KMS-11 (cell line): ENCODE data around the gene FRRS1.

Experiments used
- H2AFZ ChIP-seq: fragments of 200-600 bp; sonication (generic); 2 replicates; pipeline ENCODE4 v1.6.1; 2016; ENCODE audit warnings: antibody characterized with exemption, mixed run types, low read depth
- H3K27ac ChIP-seq: fragments of 200-600 bp; sonication (generic); 2 replicates; pipeline ENCODE4 v1.6.1; 2016; ENCODE audit warnings: mild to moderate bottlenecking, mixed run types
- H3K27me3 ChIP-seq: fragments of 200-600 bp; sonication (generic); 2 replicates; pipeline ENCODE4 v1.6.1; 2017; ENCODE audit warnings: mild to moderate bottlenecking, low read depth, mixed run types, moderate library complexity; ENCODE audit not compliant: insufficient read depth
- H3K36me3 ChIP-seq: fragments of 200-600 bp; sonication (generic); 2 replicates; pipeline ENCODE4 v1.6.1; 2017; ENCODE audit warnings: mild to moderate bottlenecking, mixed run types; ENCODE audit not compliant: insufficient read depth
- H3K4me1 ChIP-seq: fragments of 200-600 bp; sonication (generic); 2 replicates; pipeline ENCODE4 v1.6.1; 2016; ENCODE audit warnings: mild to moderate bottlenecking, low read depth, mixed run types; ENCODE audit not compliant: poor library complexity, severe bottlenecking
- H3K4me2 ChIP-seq: fragments of 200-600 bp; sonication (generic); 2 replicates; pipeline ENCODE4 v1.7.0; 2016; ENCODE audit warnings: mild to moderate bottlenecking, mixed run types
- H3K4me3 ChIP-seq: fragments of 200-600 bp; sonication (generic); IDR thresholded peaks from 2 replicates; pipeline ENCODE4 v1.6.1; 2017; ENCODE audit warnings: low read depth, low read length, mixed read lengths; ENCODE audit not compliant: insufficient read depth
- H3K79me2 ChIP-seq: fragments of 200-600 bp; sonication (generic); 2 replicates; pipeline ENCODE4 v1.6.1; 2016; ENCODE audit warnings: low read depth, mixed run types; ENCODE audit not compliant: insufficient read depth
- H3K9ac ChIP-seq: fragments of 200-600 bp; sonication (generic); 2 replicates; pipeline ENCODE4 v1.6.1; 2016; ENCODE audit warnings: mild to moderate bottlenecking, mixed run types
- H4K20me1 ChIP-seq: fragments of 200-600 bp; sonication (generic); 2 replicates; pipeline ENCODE4 v1.6.1; 2016; ENCODE audit warnings: mild to moderate bottlenecking, mixed run types; ENCODE audit not compliant: insufficient read depth
- CTCF ChIP-seq: fragments of 200-600 bp; sonication (generic); conservative IDR thresholded peaks from 2 replicates; pipeline ENCODE4 v1.6.1; 2017; ENCODE audit warnings: low read depth, mild to moderate bottlenecking, antibody characterized with exemption, low read length, moderate library complexity, mixed read lengths

The FRRS1 gene

GRCh38 chr1:99685516-99686180 is 80.8 kb downstream of the FRRS1 start:
- H3K9ac ChIP-seq: no peak overlapping the region
- H3K79me2 ChIP-seq: no peaks in the 10 kb centered on the region
- H4K20me1 ChIP-seq: no peaks in the 10 kb centered on the region
- H3K27me3 ChIP-seq: no peaks in the 10 kb centered on the region
- H3K27ac ChIP-seq: peak overlapping the region; percentile 9; the same call in 1 of the 2 replicates
- TF ChIP-seq CTCF: peak; percentile 76
- no peaks in the 10 kb centered on the region for H3K36me3 ChIP-seq
- H2AFZ ChIP-seq: peak overlapping the region; percentile 68; the same call in 1 of the 2 replicates
- no peak overlapping the region for H3K4me3 ChIP-seq
- H3K4me1 ChIP-seq: peaks cover 13% of the 10 kb centered on the region
- H3K4me2 ChIP-seq: no peak overlapping the region

- Histone ChIP-seq H3K4me2 (no peak overlapping the region), H3K79me2 (no peaks in the 10 kb centered on the region), H3K27ac (no peak overlapping the region), H4K20me1 (no peaks in the 10 kb centered on the region), H3K36me3 (no peaks in the 10 kb centered on the region), H3K27me3 (no peaks in the 10 kb centered on the region), H2AFZ (no peak overlapping the region), H3K4me1 (peaks cover 13% of the 10 kb centered on the region), H3K9ac (no peak overlapping the region), H3K4me3 (no peak overlapping the region)
- no peak for TF ChIP-seq CTCF
Observed at GRCh38 chr1:99682291-99682751, 84.1 kb downstream of the FRRS1 start.

- H3K4me2 ChIP-seq: no peak overlapping the region
- H3K4me1 ChIP-seq: peaks cover 13% of the 10 kb centered on the region
- H3K9ac ChIP-seq: no peak overlapping the region
- TF ChIP-seq CTCF: no peak
- no peaks in the 10 kb centered on the region for H4K20me1 ChIP-seq
- no peak overlapping the region for H3K27ac ChIP-seq
- no peaks in the 10 kb centered on the region for H3K79me2 ChIP-seq
- H2AFZ ChIP-seq: no peak overlapping the region
- H3K27me3 ChIP-seq: no peaks in the 10 kb centered on the region
- no peak overlapping the region for H3K4me3 ChIP-seq
- H3K36me3 ChIP-seq: no peaks in the 10 kb centered on the region
Observed at GRCh38 chr1:99681583-99681982, 84.9 kb downstream of the FRRS1 start.

DNA sequence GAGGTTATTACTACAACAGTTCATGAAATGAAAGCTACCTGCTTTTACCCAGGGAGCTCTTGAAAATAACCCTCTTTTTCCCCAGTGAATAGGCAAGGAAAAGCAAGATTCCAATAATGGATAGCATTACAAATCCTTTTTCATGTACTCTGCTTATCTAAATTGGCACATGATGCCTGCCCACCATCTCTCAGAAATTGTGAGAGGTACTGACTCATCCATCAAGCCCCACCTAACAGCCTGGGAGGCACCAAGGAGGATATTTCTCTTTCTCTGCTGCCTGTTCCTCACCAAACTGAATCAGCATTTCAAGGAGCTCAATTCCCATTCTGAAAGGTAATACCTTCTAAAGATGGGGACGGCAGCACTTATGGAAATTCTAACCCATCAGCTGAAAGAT is 86.2 kb downstream of the FRRS1 start:
- no peaks in the 10 kb centered on the region for H3K27me3 ChIP-seq
- no peak overlapping the region for H3K4me3 ChIP-seq
- no peak for TF ChIP-seq CTCF
- H3K9ac ChIP-seq: no peak overlapping the region
- H3K4me2 ChIP-seq: no peak overlapping the region
- no peaks in the 10 kb centered on the region for H3K36me3 ChIP-seq
- H3K4me1 ChIP-seq: no peaks in the 10 kb centered on the region
- H3K27ac ChIP-seq: no peak overlapping the region
- no peaks in the 10 kb centered on the region for H3K79me2 ChIP-seq
- H4K20me1 ChIP-seq: no peaks in the 10 kb centered on the region
- no peak overlapping the region for H2AFZ ChIP-seq
